CD8-positive, alpha-beta memory T cell (primary cell): ENCODE measurements around the gene TELO2. TPM values are rescaled to one million over a fixed set of nuclear protein-coding genes. Genes with fewer than 3 reads are reported as not detected.

Experiments used
- CTCF ChIA-PET: fragments of 350-600 bp; sonication (Branson Sonifier 250); formaldehyde crosslinking; loops from one replicate; lab custom pipeline; 2021; ENCODE audit warnings: antibody characterized with exemption; lab: Charles Lee
- POLR2A ChIA-PET: fragments of 350-600 bp; sonication (Branson Sonifier 250); formaldehyde crosslinking; loops from one replicate; lab custom pipeline; 2021; ENCODE audit warnings: antibody characterized with exemption; lab: Charles Lee
- DNase-seq, 5 donors: peaks; one replicate each; pipeline versions ENCODE4 v3.0.0 to v3.0.0-alpha.2; 2020 to 2022; ENCODE audit warnings: mixed read lengths in 1 of 5
- H3K27ac ChIP-seq: one replicate; pipeline ENCODE4 v1.7.0; 2013; ENCODE audit warnings: low read depth, mild to moderate bottlenecking, low read length, moderate library complexity
- H3K27me3 ChIP-seq: 2 replicates; pipeline ENCODE4 v1.7.0; 2013; ENCODE audit warnings: low read length, mild to moderate bottlenecking; ENCODE audit not compliant: insufficient read depth, poor library complexity, severe bottlenecking
- H3K36me3 ChIP-seq: 2 replicates; pipeline ENCODE4 v1.7.0; 2013; ENCODE audit warnings: mild to moderate bottlenecking, low read length, moderate library complexity; ENCODE audit not compliant: insufficient read depth
- H3K4me1 ChIP-seq: 2 replicates; pipeline ENCODE4 v1.7.0; 2013; ENCODE audit warnings: mild to moderate bottlenecking, low read length, moderate library complexity; ENCODE audit not compliant: insufficient read depth
- H3K4me3 ChIP-seq: 2 replicates; pipeline ENCODE4 v1.7.0; 2013; ENCODE audit warnings: mild to moderate bottlenecking, low read length
- H3K9me3 ChIP-seq: 2 replicates; pipeline ENCODE4 v1.7.0; 2013; ENCODE audit warnings: mild to moderate bottlenecking, low read length
- H3K27ac Mint-ChIP-seq, 8 donors: one replicate each; pipeline ENCODE4 v1.8.0; 2020 to 2021; ENCODE audit warnings: mixed read lengths in 8 of 8, mild to moderate bottlenecking in 6 of 8, inconsistent platforms in 3 of 8, moderate library complexity in 3 of 8
- H3K27me3 Mint-ChIP-seq, 2 donors: one replicate each; pipeline ENCODE4 v1.8.0; 2020 to 2021; ENCODE audit warnings: mixed read lengths in 2 of 2, mild to moderate bottlenecking in 1 of 2, moderate library complexity in 1 of 2
- H3K36me3 Mint-ChIP-seq, 3 donors: one replicate each; pipeline ENCODE4 v1.8.0; 2020 to 2021; ENCODE audit warnings: mixed read lengths in 3 of 3, inconsistent platforms in 1 of 3, mild to moderate bottlenecking in 1 of 3
- H3K4me1 Mint-ChIP-seq, 3 donors: one replicate each; pipeline ENCODE4 v1.8.0; 2020 to 2021; ENCODE audit warnings: mixed read lengths in 3 of 3, inconsistent platforms in 1 of 3, mild to moderate bottlenecking in 1 of 3
- H3K4me3 Mint-ChIP-seq, 7 donors: one replicate each; pipeline ENCODE4 v1.8.0; 2020 to 2021; ENCODE audit warnings: mixed read lengths in 7 of 7, mild to moderate bottlenecking in 6 of 7, moderate library complexity in 4 of 7, inconsistent platforms in 2 of 7
- H3K9me3 Mint-ChIP-seq, 5 donors: one replicate each; pipeline ENCODE4 v1.8.0; 2020 to 2022; ENCODE audit warnings: mixed read lengths in 5 of 5, mild to moderate bottlenecking in 3 of 5, moderate library complexity in 2 of 5, inconsistent platforms in 1 of 5
- polyA plus RNA-seq: library from polyadenylated mRNA; unstranded; fragments of 300-500 nt; fragmentation: Illumina TruSeq; gene quantifications from one replicate; pipeline ENCODE4 v1.2.3, GENCODE V29; 2021
- total RNA-seq, 2 experiments: library from RNA; stranded (reverse); gene quantifications; one replicate each; pipeline ENCODE4 v1.2.3, GENCODE V29; 2021

TELO2 gene
- total and polyA plus RNA-seq, 3 experiments from 2014 or later: 14.0 to 84.9 (median 84.7) TPM

DNA sequence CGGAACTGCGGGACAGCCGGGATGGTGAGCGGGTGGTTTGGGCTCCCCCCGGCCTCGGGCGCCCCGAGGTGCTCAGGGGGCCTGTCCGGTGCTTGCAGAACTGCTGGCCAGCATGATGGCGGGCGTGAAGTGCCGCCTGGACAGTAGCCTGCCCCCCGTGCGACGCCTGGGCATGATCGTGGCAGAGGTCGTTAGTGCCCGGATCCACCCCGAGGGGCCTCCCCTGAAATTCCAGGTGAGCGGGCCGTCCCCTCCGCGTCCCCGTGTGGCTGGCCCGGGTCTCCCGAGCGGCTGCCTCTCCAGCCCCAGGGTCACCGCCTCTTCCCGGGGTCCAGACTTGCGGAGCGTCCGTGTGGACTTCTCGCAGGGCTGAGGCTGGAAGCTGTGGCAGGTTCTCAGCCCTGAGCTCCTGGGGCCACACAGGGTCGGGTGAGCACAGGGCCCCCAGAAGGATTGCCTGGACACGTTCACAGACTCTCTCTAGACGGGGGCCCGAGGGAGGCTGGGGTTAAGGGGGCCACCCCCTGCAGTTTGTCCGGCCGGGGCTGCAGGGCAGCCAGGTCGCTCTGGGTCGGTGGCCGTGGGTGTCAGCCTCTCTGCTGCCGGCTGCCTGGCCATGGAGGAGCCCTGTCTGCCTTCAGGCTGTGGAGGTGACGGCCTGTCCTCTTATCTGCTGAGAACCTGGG lies 7.4 kb downstream of the TELO2 start:
- no peaks in the 10 kb centered on the region for H3K27me3 Mint-ChIP-seq
- H3K4me3 Mint-ChIP-seq: no peak overlapping the region
- peaks cover 0 to 2% (median 0%) of the 10 kb centered on the region in 3 donors for H3K4me1 Mint-ChIP-seq
- no peak overlapping the region for H3K4me3 ChIP-seq
- H3K27me3 ChIP-seq: no peaks in the 10 kb centered on the region
- POLR2A ChIA-PET: no interaction called here
- no peaks in the 10 kb centered on the region for H3K36me3 ChIP-seq
- no peaks in the 10 kb centered on the region for H3K9me3 ChIP-seq
- no peak for DNase-seq
- peaks cover 0 to 48% (median 0%) of the 10 kb centered on the region in 3 donors for H3K36me3 Mint-ChIP-seq
- H3K9me3 Mint-ChIP-seq: no peaks in the 10 kb centered on the region
- no peak overlapping the region for H3K27ac Mint-ChIP-seq
- H3K27ac ChIP-seq: no peak overlapping the region
- CTCF ChIA-PET: no interaction called here
- no peaks in the 10 kb centered on the region for H3K4me1 ChIP-seq

DNA sequence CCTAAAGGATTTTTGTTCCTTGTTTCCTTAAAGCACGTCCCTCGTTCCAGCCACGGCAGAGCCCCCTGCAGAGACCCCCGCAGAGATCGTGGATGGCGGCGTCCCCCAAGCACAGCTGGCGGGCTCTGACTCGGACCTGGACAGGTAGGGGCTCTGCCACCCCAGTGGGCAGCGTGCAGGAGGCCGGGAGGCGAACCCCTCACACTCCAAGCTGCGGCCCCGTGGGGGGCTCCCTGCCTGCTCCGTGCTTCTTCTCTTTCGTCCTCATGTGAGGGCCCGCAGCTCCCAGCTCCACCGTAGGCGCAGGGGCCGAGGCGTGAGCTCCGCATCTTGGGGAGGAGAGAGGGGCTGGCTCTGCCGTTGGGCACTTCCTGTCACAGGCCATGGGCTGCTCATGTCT lies 8.5 kb downstream of the TELO2 start:
- H3K4me3 ChIP-seq: no peak overlapping the region
- Mint-ChIP-seq H3K4me1 (peaks cover 0 to 2% (median 0%) of the 10 kb centered on the region in 3 donors), H3K4me3 (peak overlapping the region in 1 of 7 donors; percentile 40), H3K9me3 (no peaks in the 10 kb centered on the region), H3K27ac (no peak overlapping the region), H3K27me3 (no peaks in the 10 kb centered on the region), H3K36me3 (peaks cover 0 to 47% (median 0%) of the 10 kb centered on the region in 3 donors)
- H3K27ac ChIP-seq: no peak overlapping the region
- H3K36me3 ChIP-seq: no peaks in the 10 kb centered on the region
- no peak for DNase-seq
- no peaks in the 10 kb centered on the region for H3K9me3 ChIP-seq
- no peaks in the 10 kb centered on the region for H3K27me3 ChIP-seq
- CTCF ChIA-PET: no interaction called here
- POLR2A ChIA-PET: no interaction called here
- H3K4me1 ChIP-seq: no peaks in the 10 kb centered on the region

DNA sequence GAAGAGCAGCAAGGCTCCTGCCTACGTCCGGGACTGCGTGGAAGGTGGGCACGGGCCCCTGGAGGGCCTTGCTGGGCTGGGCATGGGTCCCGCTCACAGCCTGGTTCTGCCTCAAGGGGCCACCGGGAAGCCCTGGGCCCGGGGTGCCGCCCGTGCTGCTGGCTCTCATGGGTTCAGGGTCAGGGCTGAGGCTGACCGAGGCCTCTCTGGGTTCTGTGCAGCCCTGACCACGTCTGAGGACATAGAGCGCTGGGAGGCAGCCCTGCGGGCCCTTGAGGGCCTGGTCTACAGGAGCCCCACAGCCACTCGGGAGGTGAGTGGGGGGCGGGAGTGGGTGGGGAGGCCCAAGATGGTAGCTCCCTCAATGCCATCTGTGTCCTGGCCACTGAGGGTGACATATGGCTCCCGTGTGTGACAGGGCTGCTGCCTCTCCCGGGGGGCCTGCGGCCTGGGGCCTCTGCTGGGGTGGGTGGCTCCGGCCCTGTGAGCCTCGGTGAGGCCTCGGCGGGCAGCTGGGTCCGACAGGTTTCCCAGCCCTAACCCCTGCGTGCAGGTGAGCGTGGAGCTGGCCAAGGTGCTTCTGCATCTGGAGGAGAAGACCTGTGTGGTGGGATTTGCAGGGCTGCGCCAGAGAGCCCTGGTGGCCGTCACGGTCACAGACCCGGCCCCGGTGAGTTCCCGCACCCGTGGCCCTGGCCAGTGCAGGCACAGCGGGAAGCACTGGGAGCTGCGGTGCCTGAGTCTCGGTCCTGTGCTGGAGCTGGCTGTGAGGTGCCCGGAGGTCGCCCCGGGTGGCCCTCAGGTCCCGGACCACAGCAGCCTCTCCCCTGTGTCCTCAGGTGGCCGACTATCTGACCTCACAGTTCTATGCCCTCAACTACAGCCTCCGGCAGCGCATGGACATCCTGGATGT lies 9.2 kb downstream of the TELO2 start:
- H3K4me1 Mint-ChIP-seq: peaks cover 0 to 2% (median 0%) of the 10 kb centered on the region in 3 donors
- no peaks in the 10 kb centered on the region for H3K9me3 Mint-ChIP-seq
- ChIA-PET CTCF (no interaction called here), POLR2A (no interaction called here)
- no peak overlapping the region for H3K4me3 Mint-ChIP-seq
- no peaks in the 10 kb centered on the region for H3K27me3 Mint-ChIP-seq
- H3K27me3 ChIP-seq: no peaks in the 10 kb centered on the region
- no peak overlapping the region for H3K27ac Mint-ChIP-seq
- no peaks in the 10 kb centered on the region for H3K9me3 ChIP-seq
- DNase-seq: no peak
- H3K27ac ChIP-seq: no peak overlapping the region
- H3K4me1 ChIP-seq: no peaks in the 10 kb centered on the region
- no peaks in the 10 kb centered on the region for H3K36me3 ChIP-seq
- H3K36me3 Mint-ChIP-seq: peaks cover 0 to 46% (median 0%) of the 10 kb centered on the region in 3 donors
- no peak overlapping the region for H3K4me3 ChIP-seq

DNA sequence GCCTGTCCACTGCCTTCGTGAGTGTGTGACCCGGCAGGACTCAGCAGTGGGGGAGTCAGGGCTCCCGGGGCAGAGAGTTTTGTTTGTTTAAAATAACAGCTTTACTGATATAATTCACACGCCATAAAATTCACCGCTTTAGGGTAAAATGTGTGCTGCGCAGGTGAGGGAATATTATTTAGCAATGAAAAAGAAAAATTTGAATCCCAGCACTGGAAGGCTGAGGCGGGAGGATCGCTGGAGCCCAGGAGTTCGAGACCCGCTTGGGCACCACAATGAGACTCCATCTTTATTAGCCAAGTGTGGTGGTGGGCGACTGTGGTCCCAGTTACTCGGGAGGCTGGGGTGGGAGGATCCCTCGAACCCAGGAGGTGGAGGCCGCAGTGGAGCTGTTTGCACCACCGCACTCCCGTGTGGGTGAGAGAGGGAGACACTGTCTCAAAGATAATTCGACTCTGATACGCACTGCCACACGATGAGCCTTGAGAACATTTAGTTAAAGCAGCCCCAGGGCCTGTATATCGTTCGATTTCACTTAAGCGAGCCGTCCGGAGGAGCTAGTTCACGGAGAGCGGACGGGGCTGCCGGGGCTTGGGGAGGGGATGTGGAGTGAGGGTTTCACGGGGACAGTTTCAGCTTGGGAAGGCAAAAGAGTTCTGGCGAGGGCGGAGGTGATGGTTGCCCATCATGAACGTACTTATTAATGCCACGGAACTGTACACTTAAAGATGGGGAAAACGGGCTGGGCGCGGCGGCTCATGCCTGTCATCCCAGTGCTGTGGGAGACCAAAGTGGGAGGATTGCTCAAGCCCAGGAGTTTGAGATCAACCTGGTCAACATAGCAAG lies 10.2 kb downstream of the TELO2 start:
- Mint-ChIP-seq H3K36me3 (peaks cover 0 to 42% (median 2%) of the 10 kb centered on the region in 3 donors), H3K9me3 (no peaks in the 10 kb centered on the region), H3K4me3 (no peak overlapping the region), H3K27ac (no peak overlapping the region), H3K4me1 (no peaks in the 10 kb centered on the region), H3K27me3 (no peaks in the 10 kb centered on the region)
- no peaks in the 10 kb centered on the region for H3K27me3 ChIP-seq
- no peaks in the 10 kb centered on the region for H3K9me3 ChIP-seq
- no peaks in the 10 kb centered on the region for H3K36me3 ChIP-seq
- CTCF ChIA-PET: interaction anchor here (0.6 kb wide), 1 partner anchor 192 kb away, joined by 3 read pairs; no protein-coding TSS in a partner anchor
- H3K27ac ChIP-seq: no peak overlapping the region
- no peak overlapping the region for H3K4me3 ChIP-seq
- POLR2A ChIA-PET: no interaction called here
- no peak for DNase-seq
- no peaks in the 10 kb centered on the region for H3K4me1 ChIP-seq

DNA sequence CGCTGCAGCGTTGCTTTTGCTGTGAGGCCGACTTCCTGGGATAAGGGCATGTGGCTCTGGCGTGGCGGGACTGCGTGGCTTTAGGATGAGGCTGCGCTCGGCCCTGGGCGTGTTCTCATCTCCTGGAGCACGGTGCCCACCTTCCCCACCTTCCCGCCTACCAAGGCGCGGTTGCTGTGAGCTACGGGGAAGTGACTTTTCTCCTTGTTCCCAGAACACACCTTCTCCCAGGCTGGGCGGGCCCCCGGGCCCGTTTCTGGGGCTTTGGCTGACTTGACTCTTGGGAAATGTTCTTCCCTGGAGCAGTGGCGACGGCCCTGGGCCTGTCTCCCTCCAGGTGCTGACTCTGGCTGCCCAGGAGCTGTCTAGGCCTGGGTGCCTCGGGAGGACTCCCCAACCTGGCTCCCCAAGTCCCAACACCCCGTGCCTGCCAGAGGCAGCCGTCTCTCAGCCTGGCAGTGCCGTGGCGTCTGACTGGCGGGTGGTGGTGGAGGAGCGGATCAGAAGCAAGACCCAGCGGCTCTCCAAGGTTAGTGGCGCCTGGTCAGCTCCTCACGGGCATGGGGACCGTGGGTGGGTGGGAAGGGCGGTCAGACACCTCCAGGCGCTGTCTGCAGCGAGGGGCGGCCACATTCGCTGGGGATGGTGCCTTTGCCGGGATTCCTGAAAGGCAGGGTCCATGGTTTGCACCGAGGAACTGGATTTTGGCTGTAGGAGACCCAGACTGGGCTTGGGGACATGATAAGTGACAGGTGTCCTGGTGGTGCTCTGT lies 12.1 kb downstream of the TELO2 start:
- H3K27ac Mint-ChIP-seq: no peak overlapping the region
- POLR2A ChIA-PET: no interaction called here
- CTCF ChIA-PET: no interaction called here

DNA sequence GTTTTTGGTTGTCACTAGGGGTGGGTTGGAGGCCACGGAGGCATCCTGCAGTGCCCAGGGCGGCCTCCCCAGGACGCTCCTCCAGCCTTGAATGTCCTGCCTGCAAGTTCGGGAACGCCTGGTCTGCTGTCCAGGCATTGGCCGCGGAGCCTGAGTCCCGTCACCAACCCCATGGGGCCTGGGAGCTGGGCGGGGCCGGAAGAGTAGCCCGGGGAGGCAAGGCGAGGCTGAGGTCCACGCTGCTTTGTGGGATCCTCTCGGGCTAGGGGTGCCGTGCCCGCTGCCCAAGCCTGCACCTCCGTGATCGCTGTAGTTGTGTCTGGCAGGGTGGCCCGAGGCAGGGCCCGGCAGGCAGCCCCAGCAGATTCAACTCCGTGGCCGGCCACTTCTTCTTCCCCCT lies 12.8 kb downstream of the TELO2 start:
- H3K27ac ChIP-seq: no peak overlapping the region
- POLR2A ChIA-PET: no interaction called here
- H3K9me3 ChIP-seq: no peaks in the 10 kb centered on the region
- H3K27ac Mint-ChIP-seq: no peak overlapping the region
- H3K4me3 Mint-ChIP-seq: no peak overlapping the region
- H3K36me3 ChIP-seq: no peaks in the 10 kb centered on the region
- no peaks in the 10 kb centered on the region for H3K9me3 Mint-ChIP-seq
- no peaks in the 10 kb centered on the region for H3K4me1 ChIP-seq
- no peak overlapping the region for H3K4me3 ChIP-seq
- DNase-seq: no peak
- no peaks in the 10 kb centered on the region for H3K27me3 Mint-ChIP-seq
- H3K4me1 Mint-ChIP-seq: no peaks in the 10 kb centered on the region
- CTCF ChIA-PET: no interaction called here
- no peaks in the 10 kb centered on the region for H3K27me3 ChIP-seq
- H3K36me3 Mint-ChIP-seq: peaks cover 0 to 39% (median 2%) of the 10 kb centered on the region in 3 donors

More for the DNA sequence above, 12.1 kb downstream of the TELO2 start:
- no peak for DNase-seq
- no peak overlapping the region for H3K4me3 Mint-ChIP-seq
- no peaks in the 10 kb centered on the region for H3K27me3 ChIP-seq
- H3K27ac ChIP-seq: no peak overlapping the region
- H3K4me1 Mint-ChIP-seq: no peaks in the 10 kb centered on the region
- H3K27me3 Mint-ChIP-seq: no peaks in the 10 kb centered on the region
- peaks cover 0 to 37% (median 2%) of the 10 kb centered on the region in 3 donors for H3K36me3 Mint-ChIP-seq
- H3K4me3 ChIP-seq: no peak overlapping the region
- H3K4me1 ChIP-seq: no peaks in the 10 kb centered on the region
- H3K9me3 Mint-ChIP-seq: no peaks in the 10 kb centered on the region
- no peaks in the 10 kb centered on the region for H3K36me3 ChIP-seq
- no peaks in the 10 kb centered on the region for H3K9me3 ChIP-seq

DNA sequence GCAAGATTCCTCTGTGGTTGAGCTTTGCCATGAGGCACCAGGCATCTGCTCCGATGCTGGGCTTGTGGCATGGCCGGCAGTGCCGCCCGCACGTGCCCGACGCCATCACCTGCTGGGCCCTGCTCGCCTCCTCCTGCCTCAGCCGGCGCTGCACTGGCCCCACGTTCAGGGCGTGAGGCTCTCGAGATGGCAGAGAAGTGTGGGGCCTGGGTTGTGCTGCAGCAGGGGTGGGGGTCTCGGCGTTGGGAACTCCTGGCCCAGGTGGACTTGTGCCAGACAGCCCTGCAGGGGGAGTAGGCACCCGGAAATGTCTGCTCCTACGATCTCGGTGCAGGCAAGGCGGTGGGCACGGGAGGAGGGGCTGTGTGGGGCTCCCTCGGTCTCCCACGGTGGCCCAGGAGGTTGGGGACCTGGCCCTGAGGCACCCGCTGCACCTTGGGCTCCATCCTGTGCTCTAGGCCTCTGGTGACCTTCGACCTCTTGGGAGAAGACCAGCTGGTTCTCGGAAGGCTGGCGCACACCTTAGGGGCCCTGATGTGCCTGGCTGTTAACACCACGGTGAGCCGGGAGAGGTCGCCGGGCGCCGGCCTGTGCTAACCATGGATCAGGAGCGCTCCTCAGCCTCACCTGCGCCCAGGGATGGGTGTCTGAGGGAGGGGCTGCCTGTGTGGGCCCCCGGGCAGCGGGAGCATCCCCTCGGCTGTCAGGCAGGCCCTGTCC lies 13.5 kb downstream of the TELO2 start:
- ChIA-PET CTCF (no interaction called here), POLR2A (no interaction called here)
- DNase-seq: no peak
- Histone ChIP-seq H3K4me3 (no peak overlapping the region), H3K27me3 (no peaks in the 10 kb centered on the region), H3K9me3 (no peaks in the 10 kb centered on the region), H3K27ac (no peak overlapping the region), H3K36me3 (no peaks in the 10 kb centered on the region), H3K4me1 (no peaks in the 10 kb centered on the region)
- Mint-ChIP-seq H3K27ac (no peak overlapping the region), H3K27me3 (no peaks in the 10 kb centered on the region), H3K36me3 (peaks cover 0 to 36% (median 2%) of the 10 kb centered on the region in 3 donors), H3K4me1 (no peaks in the 10 kb centered on the region), H3K4me3 (no peak overlapping the region), H3K9me3 (no peaks in the 10 kb centered on the region)
